NOMO-1 treated with dmso at 0.1 percent for 144 hours (cell line): ENCODE measurements around the gene ATP13A3.

Source experiments
- DNase-seq: peaks from one replicate; lab custom pipeline; 2025; ENCODE audit not compliant: unreplicated experiment; lab: John Stamatoyannopoulos, UW

ATP13A3 gene

GRCh38 chr3:194374935-194375334, 111.9 kb downstream of the ATP13A3 start:
- DNase-seq = no peak

- DNase-seq = no peak
Observed at GRCh38 chr3:194373899-194374298, 112.9 kb downstream of the ATP13A3 start.

GRCh38 chr3:194373028-194373427, 113.8 kb downstream of the ATP13A3 start:
- no peak for DNase-seq

GRCh38 chr3:194370753-194371152, 116.0 kb downstream of the ATP13A3 start:
- DNase-seq = no peak

- DNase-seq = no peak
Observed at GRCh38 chr3:194369522-194370279, 117.1 kb downstream of the ATP13A3 start, which contains the start of gene LRRC15. TSS of gene LRRC15 (minus strand) at chr3:194369743. CDS start at chr3:194361043, 8,700 bp downstream.

GRCh38 chr3:194368918-194369317, 117.9 kb downstream of the ATP13A3 start:
- no peak for DNase-seq

- no peak for DNase-seq
Observed at GRCh38 chr3:194367992-194368841, 118.6 kb downstream of the ATP13A3 start.

GRCh38 chr3:194365978-194366490, 120.8 kb downstream of the ATP13A3 start:
- no peak for DNase-seq

- no peak for DNase-seq
Observed at GRCh38 chr3:194365526-194365925, 121.3 kb downstream of the ATP13A3 start.

- no peak for DNase-seq
Observed at GRCh38 chr3:194364652-194365434, 122.0 kb downstream of the ATP13A3 start.

- no peak for DNase-seq
Observed at GRCh38 chr3:194364314-194364651, 122.5 kb downstream of the ATP13A3 start.

GRCh38 chr3:194360568-194360967, 126.2 kb downstream of the ATP13A3 start:
- DNase-seq = no peak

GRCh38 chr3:194357681-194358080, 129.1 kb downstream of the ATP13A3 start:
- DNase-seq = no peak

- no peak for DNase-seq
Observed at GRCh38 chr3:194355379-194355778, 131.4 kb downstream of the ATP13A3 start.

GRCh38 chr3:194354315-194354714, 132.5 kb downstream of the ATP13A3 start:
- DNase-seq = no peak
